ENCODE measurements around the gene GRIN2D.

GRIN2D gene

DNA sequence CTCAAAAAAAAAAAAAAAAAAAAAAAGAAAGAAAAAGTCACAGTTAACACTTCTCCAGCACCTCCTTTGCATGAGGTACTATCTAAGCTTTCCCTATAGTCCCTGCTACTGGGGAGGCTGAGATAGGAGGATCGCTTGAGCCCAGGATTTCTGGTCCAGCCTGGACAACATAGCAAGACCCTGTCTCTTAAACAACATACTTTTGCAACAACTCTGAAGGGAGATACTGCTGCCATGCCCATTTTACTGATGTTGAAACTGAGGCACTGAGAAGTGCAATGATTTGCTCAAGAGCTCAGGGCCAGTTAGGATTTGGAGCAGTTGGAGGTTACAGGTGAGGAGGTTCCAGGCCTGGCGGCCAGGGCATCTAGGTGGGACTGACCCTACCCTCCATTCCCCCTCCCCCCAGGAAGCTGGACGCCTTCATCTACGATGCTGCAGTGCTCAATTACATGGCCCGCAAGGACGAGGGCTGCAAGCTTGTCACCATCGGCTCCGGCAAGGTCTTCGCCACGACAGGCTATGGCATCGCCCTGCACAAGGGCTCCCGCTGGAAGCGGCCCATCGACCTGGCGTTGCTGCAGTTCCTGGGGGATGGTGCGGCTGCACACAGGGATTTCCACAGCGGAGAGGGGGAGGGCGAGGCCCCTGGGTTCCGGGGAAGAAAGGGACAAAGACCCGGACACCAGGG is 48.0 kb downstream of the GRIN2D start:
- no peak for DNase-seq (ENCODE audit: low spot score)

DNA sequence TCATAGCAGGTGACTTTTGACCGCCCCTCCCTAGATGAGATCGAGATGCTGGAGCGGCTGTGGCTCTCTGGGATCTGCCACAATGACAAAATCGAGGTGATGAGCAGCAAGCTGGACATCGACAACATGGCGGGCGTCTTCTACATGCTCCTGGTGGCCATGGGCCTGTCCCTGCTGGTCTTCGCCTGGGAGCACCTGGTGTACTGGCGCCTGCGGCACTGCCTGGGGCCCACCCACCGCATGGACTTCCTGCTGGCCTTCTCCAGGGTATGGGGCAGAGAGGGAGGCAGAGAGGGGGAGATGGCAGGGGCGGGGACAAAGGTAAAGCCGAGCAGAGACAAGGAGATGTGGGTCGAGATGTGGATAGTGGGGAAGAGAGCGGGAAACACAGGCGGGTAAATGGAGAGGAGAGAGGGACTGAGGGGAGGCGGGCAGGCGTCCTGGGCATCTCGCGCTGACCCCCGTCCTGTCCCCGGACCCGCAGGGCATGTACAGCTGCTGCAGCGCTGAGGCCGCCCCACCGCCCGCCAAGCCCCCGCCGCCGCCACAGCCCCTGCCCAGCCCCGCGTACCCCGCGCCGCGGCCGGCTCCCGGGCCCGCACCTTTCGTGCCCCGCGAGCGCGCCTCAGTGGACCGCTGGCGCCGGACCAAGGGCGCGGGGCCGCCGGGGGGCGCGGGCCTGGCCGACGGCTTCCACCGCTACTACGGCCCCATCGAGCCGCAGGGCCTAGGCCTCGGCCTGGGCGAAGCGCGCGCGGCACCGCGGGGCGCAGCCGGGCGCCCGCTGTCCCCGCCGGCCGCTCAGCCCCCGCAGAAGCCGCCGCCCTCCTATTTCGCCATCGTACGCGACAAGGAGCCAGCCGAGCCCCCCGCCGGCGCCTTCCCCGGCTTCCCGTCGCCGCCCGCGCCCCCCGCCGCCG is 48.9 kb downstream of the GRIN2D start:
- DNase-seq (ENCODE audit: low spot score), result no peak

DNA sequence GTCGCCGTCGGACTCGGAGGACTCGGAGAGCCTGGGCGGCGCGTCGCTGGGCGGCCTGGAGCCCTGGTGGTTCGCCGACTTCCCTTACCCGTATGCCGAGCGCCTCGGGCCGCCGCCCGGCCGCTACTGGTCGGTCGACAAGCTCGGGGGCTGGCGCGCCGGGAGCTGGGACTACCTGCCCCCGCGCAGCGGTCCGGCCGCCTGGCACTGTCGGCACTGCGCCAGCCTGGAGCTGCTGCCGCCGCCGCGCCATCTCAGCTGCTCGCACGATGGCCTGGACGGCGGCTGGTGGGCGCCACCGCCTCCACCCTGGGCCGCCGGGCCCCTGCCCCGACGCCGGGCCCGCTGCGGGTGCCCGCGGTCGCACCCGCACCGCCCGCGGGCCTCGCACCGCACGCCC is 49.8 kb downstream of the GRIN2D start:
- DNase-seq (ENCODE audit: low spot score), result no peak
